Spleen (tissue), 7 donors: Measurements from ENCODE around the gene CCN5.

Source experiments
- POLR2A ChIP-seq, 3 donors: fragments of 450-650 bp; IDR thresholded peaks; one replicate each; pipeline ENCODE4 v1.5.1; 2017; ENCODE audit warnings: antibody characterized with exemption in 3 of 3, mild to moderate bottlenecking in 1 of 3
- POLR2AphosphoS5 ChIP-seq, 3 donors: sonication (generic); formaldehyde crosslinking; IDR thresholded peaks; one replicate each; pipeline ENCODE4 v1.5.1; 2017; ENCODE audit warnings: antibody characterized with exemption in 3 of 3
- TF ChIP-seq, protein P1 (sequence below), 11 experiments: fragments of 200-600 bp in 7 of 11; fragments of 450-650 bp in 4 of 11; sonication (generic) in 4 of 11; IDR thresholded peaks in 8 of 11; conservative IDR thresholded peaks in 3 of 11; 1 replicate in 7 of 11; 2 replicates in 4 of 11; pipeline versions ENCODE4 v1.4.0 to v1.8.0; 2016 to 2021; ENCODE audit warnings: antibody characterized with exemption in 11 of 11, inconsistent platforms in 4 of 11, mild to moderate bottlenecking in 1 of 11
- donor health status: DM: no; HTN: no; CAD: no; lungs with moderate emphysema.
- donor health status: DM: no; HTN: no; CAD: no.
- donor health status: DM: no; HTN: no; CAD: no.

DNA sequence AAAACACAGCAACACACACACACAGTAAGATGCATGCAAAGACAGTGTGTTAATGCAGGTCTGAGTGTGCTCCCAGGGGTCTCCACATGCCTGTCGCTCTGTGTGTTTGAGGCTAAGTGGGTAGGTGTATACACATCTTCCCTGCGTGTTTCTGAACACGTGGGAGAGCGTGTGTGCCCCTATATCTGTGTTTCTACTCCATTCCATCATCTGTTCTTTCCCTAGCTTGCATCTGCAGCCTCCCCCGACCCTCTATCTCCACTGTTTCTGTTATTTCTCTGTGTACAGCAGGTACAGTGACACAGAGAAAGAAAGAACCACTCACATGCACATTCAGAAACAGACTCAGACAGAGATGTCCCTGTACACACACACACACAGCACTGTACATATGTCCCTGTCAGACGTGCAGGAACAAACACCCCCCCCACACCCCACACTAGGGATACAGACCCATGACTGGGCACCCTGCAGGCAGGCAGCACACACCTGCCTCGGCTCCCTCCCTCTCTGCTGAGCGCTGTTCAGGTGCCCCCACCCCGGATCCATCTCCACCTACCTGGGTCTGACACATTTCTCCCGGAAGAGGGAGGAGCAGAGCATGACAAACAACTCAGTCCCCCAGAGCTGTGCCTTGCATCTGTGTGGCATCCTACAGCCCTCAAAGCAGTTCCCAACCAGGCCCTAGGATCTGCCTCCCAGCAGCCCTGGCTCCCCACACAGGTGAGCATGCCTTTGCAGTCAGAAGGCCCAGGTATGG, 58.1 kb downstream of the CCN5 start:
- TF ChIP-seq, protein P1, sequence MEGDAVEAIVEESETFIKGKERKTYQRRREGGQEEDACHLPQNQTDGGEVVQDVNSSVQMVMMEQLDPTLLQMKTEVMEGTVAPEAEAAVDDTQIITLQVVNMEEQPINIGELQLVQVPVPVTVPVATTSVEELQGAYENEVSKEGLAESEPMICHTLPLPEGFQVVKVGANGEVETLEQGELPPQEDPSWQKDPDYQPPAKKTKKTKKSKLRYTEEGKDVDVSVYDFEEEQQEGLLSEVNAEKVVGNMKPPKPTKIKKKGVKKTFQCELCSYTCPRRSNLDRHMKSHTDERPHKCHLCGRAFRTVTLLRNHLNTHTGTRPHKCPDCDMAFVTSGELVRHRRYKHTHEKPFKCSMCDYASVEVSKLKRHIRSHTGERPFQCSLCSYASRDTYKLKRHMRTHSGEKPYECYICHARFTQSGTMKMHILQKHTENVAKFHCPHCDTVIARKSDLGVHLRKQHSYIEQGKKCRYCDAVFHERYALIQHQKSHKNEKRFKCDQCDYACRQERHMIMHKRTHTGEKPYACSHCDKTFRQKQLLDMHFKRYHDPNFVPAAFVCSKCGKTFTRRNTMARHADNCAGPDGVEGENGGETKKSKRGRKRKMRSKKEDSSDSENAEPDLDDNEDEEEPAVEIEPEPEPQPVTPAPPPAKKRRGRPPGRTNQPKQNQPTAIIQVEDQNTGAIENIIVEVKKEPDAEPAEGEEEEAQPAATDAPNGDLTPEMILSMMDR (IDR thresholded peaks at IDR 0.05 in 8 of 11, conservative IDR thresholded peaks at IDR 0.05 in 3 of 11), result no peak
- no peak for TF ChIP-seq POLR2A (IDR thresholded peaks at IDR 0.05)
- TF ChIP-seq POLR2AphosphoS5 (IDR thresholded peaks at IDR 0.05), result no peak
